A549 (cell line): ENCODE results near the gene FXYD7.

Experiments used
- CEBPB ChIP-seq, 2 experiments: fragments of >200 bp in 1 of 2; sonication (Bioruptor Twin) in 1 of 2; formaldehyde crosslinking in 1 of 2; IDR thresholded peaks; 2 replicates each; pipeline ENCODE4 v1.6.1; 2012 to 2016
- CTCF ChIP-seq: fragments of >200 bp; sonication (Bioruptor Twin); formaldehyde crosslinking; IDR thresholded peaks from 3 replicates; pipeline ENCODE4 v1.5.1; 2016
- EP300 ChIP-seq, 2 experiments: fragments of >200 bp; sonication (Bioruptor Twin); formaldehyde crosslinking; IDR thresholded peaks; 2 replicates in 1 of 2; 3 replicates in 1 of 2; pipeline ENCODE4 v1.6.1; 2016 to 2017
- KDM1A ChIP-seq: fragments of 200-600 bp; sonication (generic); IDR thresholded peaks from 2 replicates; pipeline ENCODE4 v1.6.1; 2016; ENCODE audit warnings: low read depth, mild to moderate bottlenecking
- POLR2A ChIP-seq: IDR thresholded peaks from 2 replicates; pipeline ENCODE4 v1.6.1; 2012; ENCODE audit warnings: mild to moderate bottlenecking, low read length
- POLR2AphosphoS2 ChIP-seq: conservative IDR thresholded peaks from 2 replicates; pipeline ENCODE4 v1.6.1; 2012; ENCODE audit warnings: low read length, improper control_type of control experiment, inconsistent platforms

- no peak for TF ChIP-seq POLR2A
- no peak for TF ChIP-seq CTCF
- TF ChIP-seq EP300 (IDR thresholded peaks at IDR 0.05), result no peak
- TF ChIP-seq KDM1A, result no peak
- no peak for TF ChIP-seq POLR2AphosphoS2
- TF ChIP-seq CEBPB (IDR thresholded peaks at IDR 0.05), result no peak
Measured at GRCh38 chr19:35146746-35147459, 3.8 kb downstream of the FXYD7 start.
